Right ventricle myocardium inferior (tissue), 1 donor: ENCODE measurements around the gene GPAT2. TPM values are rescaled to one million over a fixed set of nuclear protein-coding genes. Genes with fewer than 3 reads are reported as not detected.
"Not testable (repeated sequence)": the region's sequence is repeated elsewhere in the genome, so short reads cannot be mapped to it uniquely, and the experiment has no call there.

Experiments used
- ATAC-seq: fragments of 200-7000 bp; cut with Tn5 transposase; one replicate; pipeline ENCODE4 v1.9.1; 2020; ENCODE audit warnings: mild to moderate bottlenecking, moderate library complexity
- DNase-seq: peaks from one replicate; pipeline ENCODE4 v3.0.0; 2021; ENCODE audit errors: missing footprints
- intact Hi-C: fragments of 100-400 bp; cut with DNase I; formaldehyde crosslinking; loops from one replicate; pipeline ENCODE4 v1.11.0; 2022
- total RNA-seq: library from RNA; stranded (reverse); fragmentation: NEBNext Ultra II Directional; extraction: Animal tissue kit (Norgen Biotek cat#: 25700); gene quantifications from one replicate; pipeline ENCODE4 v1.2.1, GENCODE V29; 2021
- donor health status: DM: no; HTN: yes; CAD: no; lungs with severe emphysema.

The GPAT2 gene
- total RNA-seq, 1 donor from 2014 or later, result 6.1 TPM

DNA sequence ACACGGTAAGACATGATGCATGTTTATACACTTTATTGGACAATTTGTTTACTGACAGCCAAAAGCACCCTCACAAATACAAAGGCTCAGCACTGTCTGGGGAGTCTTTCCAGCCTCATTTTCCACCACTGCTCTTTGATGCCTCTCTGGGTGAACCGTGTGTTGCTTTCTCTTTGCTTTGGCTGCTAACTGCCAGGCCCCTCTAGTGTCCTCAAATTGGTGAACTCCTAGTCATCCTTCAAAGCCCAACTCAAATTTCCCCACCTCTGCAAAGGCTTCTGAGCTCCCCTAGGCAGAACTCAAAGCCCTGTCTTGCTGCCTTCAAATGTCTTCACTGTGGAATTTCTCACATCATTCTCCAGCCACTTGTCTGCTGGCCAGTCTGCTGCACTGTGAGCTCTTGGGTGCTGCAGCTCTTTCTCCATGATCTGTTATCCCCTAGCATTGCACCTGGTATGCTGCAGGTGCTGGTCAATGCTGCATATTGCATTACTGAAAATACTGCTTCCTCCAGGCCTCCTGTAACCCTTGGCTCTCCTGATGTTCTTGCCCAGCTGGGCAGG is 32.5 kb upstream of the GPAT2 start:
- peak; percentile 22 for DNase-seq
- intact Hi-C loops, ATAC-seq: not testable (repeated sequence)

DNA sequence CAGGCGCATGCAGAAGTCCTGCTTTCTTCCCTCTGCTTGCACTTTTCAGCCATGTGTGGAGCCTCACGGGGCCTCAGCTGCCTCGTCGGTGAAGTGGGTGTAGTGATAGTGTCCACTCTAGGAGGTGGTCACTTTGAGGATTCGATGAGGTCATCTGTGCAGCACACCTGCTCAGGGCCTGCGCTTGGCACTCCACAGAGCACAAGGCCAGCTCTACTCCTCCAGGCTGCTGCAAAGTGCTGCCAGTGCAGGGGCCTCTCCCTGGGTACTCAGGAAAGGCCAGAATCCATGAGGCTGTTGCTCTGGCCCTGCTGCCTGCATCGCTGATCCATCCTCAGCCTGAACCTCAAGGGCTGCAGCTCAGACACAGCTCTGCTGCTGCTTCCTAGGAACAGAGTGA is 31.8 kb upstream of the GPAT2 start:
- ATAC-seq, intact Hi-C loops: not testable (repeated sequence)
- peak; percentile 67 for DNase-seq

DNA sequence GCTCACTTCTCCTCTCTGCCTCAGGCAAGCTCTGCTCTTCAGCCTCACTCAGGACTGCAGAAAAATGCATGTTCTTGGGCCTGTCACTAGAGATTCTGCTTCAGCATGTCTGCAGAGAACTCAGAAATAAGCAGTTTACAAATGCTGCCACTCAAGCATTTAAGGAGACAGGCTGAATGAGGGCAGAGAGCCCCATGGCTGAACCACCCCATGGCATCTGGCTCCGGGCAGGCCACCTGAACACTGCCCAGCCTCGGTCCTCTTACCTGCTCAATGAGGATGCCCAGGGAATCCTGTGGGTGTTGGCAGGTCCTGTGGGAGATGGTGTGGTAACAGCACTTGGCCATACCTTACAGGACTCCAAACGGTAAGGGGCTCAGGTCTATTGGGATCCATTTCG is 31.2 kb upstream of the GPAT2 start:
- ATAC-seq, intact Hi-C loops: not testable (repeated sequence)
- peak; percentile 63 for DNase-seq

DNA sequence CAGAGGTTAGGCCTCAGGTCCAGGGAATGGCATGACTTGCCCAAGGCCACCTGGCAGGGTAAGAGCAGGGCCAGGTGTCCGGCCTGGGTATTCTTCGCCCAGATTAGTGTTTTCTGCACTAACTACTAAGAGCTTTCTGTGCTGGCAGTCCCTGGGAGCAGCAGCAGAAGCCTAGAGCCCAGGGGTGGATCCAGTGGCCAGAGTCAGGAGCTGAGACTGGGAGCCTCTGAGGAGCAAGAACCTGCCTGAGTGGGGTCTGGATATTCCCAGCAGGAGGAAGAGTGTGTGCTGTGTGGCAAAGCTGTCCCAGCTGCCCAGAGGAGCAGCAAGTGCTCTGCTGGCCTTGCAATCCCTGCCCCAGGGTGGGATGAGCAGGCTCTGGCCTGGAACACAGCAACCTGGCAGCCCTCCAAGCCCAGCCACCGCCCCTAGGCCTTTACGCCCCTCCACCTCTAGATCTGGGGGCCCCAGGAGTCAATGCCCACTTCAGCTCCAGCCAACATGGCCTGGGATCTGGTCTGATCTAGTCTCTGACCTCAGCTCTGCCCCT is 30.7 kb upstream of the GPAT2 start:
- DNase-seq (peak; percentile 57), ATAC-seq (no peak)
- intact Hi-C loops, result no loop called here

DNA sequence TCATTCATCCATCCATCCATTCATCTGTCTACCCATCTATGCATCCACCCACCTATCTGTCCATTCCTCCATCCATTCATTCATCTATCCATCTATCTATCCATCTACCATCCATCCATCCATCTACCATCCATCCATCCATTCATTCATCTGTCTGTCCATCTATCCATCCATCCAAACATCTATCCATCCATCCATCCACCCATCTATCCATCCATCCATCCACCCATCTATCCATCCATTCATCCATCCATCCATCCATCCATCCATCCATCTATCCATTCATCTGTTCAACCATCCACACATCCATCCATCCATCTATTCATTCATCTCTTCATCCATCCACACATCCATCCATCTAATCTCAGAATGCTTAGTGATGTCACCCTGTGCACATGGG is 30.0 kb upstream of the GPAT2 start:
- intact Hi-C loops, ATAC-seq, DNase-seq: not testable (repeated sequence)

DNA sequence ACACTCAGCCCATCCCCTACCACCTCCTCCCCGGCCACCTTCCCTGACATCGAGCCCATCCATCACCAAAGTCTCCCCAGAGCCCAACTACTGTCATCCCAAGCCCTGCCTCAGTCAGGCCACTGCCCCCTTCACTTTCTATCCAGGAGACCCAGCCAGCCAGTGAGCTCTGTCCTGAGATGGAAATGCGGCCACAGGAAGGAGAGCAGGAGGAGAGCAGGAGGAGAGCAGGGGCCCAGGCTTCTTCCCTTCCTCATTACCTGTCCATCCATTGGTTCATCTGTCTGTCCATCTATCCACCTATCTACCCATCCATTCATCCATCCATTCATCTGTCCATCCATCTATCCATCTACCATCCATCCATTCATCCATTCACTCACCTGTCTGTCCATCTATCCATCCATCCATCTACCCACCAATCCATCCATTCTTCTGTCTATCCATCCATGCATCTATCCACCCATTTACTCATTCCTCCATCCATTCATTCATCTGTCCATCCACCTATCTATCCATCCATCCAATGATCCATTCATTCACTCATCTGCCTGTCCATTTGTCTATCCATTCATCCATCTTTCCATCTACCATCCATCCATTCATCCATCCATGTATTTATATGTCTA is 29.4 kb upstream of the GPAT2 start:
- intact Hi-C loops, ATAC-seq, DNase-seq: not testable (repeated sequence)

DNA sequence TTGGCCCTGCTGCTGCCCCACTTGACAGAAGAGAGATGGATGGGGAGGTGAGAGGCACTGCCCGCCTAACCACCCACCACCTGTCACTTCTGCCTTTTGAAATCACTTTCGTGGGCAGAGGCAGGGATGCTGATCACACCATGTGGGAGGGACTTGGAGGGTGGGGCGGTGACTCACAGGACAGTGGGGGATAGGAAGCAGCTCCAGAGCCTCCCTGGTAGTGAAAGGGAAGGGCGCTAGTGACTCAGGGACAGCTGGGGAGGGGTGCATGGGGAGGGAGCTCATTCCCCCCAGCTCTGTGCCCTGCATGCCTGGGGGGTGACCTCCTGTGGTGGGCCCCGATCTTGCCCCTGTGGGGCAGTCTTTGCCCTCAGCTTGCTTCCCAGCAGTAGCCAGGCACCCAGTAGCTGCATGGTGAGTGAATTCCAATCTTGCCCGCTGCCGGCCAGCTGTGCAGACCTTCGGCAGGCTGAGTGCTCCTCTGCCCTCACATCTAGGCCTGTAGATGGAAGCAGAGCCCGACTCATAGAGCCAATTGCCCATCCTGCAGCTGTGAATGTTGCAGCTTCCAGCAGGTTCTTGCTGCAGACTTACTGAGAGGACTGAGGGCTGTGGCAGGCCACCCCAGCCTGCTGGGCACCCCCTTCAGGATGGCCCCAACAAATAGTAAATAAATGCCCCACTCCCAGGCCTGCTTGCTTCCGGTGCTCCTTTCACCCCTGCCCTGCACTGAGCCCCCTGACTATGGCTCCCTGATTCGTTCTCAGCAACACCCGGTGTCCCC is 28.6 kb upstream of the GPAT2 start:
- intact Hi-C loops, result not testable (repeated sequence)
- ATAC-seq (peak; percentile 67), DNase-seq (peak; percentile 67)

DNA sequence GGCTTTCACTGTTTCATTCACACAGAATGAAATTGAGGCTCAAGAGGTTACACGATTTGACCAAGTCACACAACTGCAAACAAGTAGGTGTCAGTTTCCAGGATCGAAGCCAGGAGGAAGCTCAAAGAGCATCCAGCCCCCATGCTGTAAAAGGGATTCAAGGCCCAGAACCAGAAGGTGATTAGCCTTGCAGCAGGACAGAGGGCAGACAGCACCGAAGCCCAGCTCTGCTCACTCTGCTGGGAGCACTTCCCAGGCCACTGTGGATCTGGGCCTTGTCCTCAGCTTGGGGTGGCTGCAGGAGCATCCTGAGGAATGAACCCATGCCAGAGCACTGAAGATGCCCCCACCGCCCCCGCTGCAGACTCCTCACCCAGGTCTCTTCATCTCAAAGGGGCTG is 27.8 kb upstream of the GPAT2 start:
- peak; percentile 48 for DNase-seq
- intact Hi-C loops, ATAC-seq: not testable (repeated sequence)

DNA sequence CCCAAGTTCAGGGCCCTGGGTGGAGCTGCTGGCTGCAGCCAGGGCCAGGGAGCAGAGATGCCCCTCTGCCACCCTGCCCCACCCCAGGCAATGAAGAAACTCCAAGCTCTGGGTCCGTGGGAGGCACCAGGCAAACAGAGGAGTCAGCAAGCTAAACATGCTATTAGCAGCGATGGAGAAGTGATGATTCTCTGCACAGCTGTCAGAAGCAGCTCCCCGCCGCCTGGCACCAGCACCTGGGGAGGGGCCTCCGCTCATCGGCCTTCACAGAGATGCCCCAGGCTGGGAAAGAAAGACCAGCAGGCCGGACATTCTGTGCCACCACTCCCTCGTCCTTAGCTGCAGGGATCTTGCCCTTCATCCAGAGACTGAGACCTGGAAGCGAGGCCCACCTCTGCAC is 27.2 kb upstream of the GPAT2 start:
- intact Hi-C loops, ATAC-seq: not testable (repeated sequence)
- DNase-seq, result peak; percentile 31

DNA sequence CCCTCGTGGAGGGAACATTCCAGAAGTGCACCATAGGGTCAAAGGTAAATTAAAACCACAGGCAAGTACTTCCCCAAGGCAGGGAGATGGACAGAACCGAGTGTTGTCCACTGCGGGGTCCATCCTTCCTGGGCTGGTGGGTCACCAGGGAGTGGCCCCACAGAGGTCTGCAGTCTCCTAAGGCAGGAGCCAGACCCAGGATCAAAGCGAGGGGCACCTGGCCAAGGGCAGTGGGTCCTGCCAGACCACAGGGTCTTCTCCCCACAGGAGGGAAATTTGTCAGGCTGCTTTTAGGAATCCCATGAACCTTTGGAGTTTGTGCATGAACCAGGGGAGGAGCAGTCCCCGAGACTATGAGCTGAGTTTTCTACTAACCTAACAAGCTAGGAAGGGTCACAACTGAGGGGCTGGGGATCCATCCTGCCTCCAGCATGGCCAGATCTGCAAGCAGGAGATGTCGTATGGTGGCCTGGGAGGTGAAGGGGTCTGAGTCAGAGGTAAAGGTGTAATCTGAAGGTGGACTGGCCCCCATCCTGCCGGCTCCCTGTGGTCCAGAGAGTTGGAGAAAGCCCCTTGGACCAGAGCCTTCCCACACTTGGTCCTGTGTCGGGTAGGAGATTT is 26.6 kb upstream of the GPAT2 start:
- intact Hi-C loops, ATAC-seq: not testable (repeated sequence)
- peak; percentile 34 for DNase-seq

DNA sequence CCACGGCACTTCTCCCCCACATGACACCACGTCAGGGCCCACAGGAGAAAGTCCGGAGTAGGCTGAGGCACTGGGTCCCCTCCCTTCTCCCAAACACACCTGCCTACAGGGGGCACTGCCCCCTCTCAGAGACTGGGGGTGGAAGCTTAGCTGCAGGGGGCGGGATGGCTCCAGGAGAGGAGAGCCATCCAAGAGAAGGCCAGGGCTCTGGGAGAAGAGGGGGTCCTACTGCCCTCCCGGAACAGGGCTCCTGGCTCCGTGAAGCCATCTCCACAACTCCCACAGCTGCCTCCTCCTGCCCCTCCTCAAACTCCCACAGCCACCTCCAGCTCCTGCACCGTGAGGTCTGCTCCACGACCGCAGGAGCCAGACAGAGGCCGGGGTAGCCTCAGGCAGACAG is 25.6 kb upstream of the GPAT2 start:
- intact Hi-C loops, ATAC-seq, DNase-seq: not testable (repeated sequence)

DNA sequence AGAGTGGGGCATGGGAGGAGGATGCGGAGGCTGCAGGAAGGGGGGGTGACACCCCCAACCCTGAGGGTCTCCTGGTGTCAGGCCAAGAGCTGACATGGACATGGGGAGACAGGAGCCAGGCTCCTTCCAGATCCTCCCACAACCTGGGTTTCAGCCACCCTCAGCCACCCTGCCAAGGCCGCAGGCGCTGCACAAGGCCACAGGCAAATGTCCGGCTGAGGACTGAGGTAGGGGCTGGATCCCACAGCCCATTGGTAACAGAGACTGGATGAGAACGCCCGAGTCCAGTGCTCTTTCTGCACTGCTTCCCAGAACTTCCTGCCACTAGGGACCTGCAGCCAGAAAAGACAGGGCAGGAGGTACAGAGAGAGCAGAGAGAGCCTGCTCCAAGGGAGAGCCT is 24.7 kb upstream of the GPAT2 start:
- intact Hi-C loops, ATAC-seq, DNase-seq: not testable (repeated sequence)

DNA sequence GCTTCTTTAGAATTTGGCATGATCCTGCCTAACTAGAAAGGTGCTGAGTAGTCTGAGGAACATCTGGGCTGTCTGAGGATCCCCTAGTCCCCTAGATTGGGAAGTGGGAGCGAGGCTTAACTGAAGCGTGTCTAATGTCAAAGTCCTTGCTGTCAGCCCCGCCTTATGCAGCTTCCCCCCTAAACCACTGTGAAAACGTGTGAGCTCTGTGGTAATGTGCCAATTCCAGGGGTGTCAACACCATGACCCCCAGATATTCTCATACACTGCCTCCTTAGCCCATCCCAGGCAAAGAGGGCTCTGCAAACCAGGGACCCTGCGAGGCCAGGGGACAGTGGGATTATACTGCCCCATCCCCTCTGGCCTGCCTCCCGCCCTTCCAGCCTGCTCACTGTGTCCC is 21.1 kb upstream of the GPAT2 start:
- ATAC-seq, intact Hi-C loops, DNase-seq: not testable (repeated sequence)

DNA sequence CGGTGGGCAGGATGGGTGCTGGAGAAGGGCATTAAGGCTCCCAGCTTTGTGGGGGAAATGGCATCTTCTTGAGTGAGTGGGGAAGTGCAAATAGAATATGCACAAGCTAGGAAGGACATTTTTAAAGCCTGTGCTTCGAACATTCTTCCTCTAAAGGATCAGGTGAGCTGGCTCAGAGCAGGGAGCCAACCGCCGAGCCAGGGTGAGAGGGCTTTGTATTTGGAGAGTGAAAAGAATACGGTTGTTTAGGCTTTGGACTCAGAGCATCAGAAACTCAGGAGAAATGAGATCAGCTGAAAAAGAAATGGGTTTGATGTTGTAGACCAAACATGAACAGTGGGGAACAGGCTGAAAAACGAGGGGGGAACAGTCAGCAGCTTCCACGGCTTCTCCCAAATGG is 19.8 kb upstream of the GPAT2 start:
- intact Hi-C loops, ATAC-seq: not testable (repeated sequence)
- peak; percentile 53 for DNase-seq

DNA sequence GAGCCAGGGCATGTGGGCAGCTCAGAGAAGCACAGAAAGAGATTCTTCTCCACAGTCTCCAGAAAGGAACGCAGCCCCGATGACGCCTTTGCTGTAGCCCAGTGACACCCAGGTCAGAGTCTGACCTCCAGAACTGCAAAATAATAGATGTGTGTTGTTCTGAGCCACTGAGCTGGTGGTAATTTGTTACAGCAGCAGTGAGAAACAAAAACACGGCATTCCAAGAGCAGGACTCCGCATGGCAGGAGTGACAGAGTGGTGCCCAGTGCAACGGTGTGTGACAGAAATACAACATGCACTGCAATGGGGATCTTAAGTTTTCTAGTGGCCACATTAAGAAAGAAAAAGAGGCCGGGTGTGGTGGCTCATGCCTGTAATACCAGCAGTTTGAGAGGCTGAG is 18.7 kb upstream of the GPAT2 start:
- peak; percentile 16 for DNase-seq
- ATAC-seq, intact Hi-C loops: not testable (repeated sequence)

DNA sequence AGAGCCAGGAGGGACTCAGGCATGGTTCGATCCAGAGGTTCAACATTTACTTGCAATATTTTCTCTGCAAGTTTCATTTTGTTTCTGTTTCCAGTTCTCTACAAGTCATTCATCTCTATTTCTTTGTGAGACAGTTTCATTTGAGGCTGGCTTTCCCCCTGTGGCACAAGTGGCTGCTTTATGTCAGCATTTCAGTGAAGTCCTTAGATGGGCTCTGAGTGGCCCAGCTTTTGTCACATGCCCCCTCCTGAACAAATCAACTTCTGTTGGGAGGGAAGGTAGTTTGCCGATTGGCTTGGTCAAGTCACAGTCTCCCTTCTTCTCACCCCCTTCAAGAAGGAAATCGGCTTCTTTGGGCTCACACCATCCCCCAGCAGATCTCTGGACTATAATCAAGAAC is 17.9 kb upstream of the GPAT2 start:
- intact Hi-C loops, ATAC-seq, DNase-seq: not testable (repeated sequence)

DNA sequence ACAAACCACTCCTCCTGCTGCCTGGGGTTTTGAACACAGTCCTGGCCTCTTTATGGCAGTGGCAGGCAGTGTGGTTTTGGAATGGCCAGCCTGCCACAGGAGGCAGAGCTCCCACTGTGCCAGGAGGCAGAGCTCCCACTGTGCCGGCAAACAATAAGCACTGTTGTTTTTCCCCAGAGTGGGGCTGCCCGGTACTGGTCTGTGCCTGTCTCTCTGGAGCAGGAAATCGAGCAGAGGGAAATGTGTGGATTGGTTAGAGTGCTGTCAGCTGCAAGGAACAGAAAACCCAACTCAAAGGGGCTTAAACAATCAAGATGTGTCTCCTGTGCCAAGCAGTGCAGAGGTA is 15.2 kb upstream of the GPAT2 start:
- intact Hi-C loops, ATAC-seq, DNase-seq: not testable (repeated sequence)

DNA sequence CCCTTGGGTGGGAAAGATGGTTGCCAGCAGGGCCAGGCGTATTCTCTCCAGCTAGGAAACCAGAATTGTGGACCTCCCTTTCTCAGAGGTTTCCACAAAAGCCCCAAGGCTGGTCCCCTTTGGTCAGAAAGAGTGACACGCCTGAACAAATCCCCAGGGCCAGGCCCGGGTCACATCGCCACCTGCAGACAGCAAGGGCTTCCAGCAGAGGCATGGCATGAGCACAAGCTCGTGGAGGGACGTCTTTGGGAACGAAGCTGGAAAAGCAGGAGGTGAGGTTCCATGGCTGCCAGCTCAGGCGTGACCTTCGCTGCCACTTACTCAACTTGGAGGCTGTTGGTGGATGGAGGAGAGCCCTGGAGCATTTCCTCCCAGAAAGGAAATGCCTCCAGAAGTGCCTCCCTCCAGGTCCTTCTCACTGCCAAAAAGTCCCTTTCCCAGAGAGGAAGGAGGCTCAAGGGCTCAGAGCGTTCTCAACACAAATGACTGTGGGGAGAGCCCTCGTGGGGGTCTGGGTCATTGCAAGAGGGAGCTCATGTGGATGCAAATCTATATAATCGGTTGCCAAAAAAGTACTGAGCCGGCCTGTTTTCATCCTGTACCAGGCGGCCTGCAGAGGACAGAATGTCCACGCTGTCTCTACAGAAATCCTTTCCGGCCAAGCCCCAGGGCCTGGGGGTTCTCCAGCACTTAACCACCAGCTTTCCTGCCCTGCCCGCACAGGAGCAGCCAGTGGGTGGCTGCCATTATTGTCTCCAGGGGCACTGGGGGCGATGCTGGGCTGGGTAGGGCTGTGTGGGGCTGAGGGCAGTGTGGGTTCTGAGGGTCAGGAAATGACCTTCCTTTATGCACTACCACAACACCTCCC is 14.6 kb upstream of the GPAT2 start:
- ATAC-seq, result peak; percentile 39
- DNase-seq, intact Hi-C loops: not testable (repeated sequence)
